B cell (primary cell): Measurements from ENCODE around the gene HADHB. TPM values are rescaled to one million over a fixed set of nuclear protein-coding genes. Genes with fewer than 3 reads are reported as not detected.
"Not testable (repeated sequence)": the region's sequence is repeated elsewhere in the genome, so short reads cannot be mapped to it uniquely, and the experiment has no call there.

Experiments used
- ATAC-seq: fragments of 200-7000 bp; cut with Tn5 transposase; one replicate; pipeline ENCODE4 v1.10.0; 2021; ENCODE audit warnings: low read depth, mild to moderate bottlenecking, moderate number of reproducible peaks, moderate library complexity
- CTCF ChIA-PET: fragments of 350-600 bp; sonication (Branson Sonifier 250); formaldehyde crosslinking; loops from one replicate; lab custom pipeline; 2021; ENCODE audit warnings: antibody characterized with exemption, inconsistent platforms; lab: Charles Lee
- POLR2A ChIA-PET: fragments of 350-600 bp; sonication (Branson Sonifier 250); formaldehyde crosslinking; loops from one replicate; lab custom pipeline; 2021; ENCODE audit warnings: antibody characterized with exemption; lab: Charles Lee
- DNase-seq: peaks from one replicate; pipeline ENCODE4 v3.0.0; 2013
- H2AFZ ChIP-seq: 2 replicates; pipeline ENCODE4 v1.6.1; 2012; ENCODE audit warnings: mild to moderate bottlenecking, low read depth, low read length; ENCODE audit not compliant: insufficient read depth, poor library complexity, severe bottlenecking
- H3K27ac ChIP-seq, 2 donors: 1 replicate in 1 of 2; 2 replicates in 1 of 2; pipeline ENCODE4 v1.5.1; 2012 to 2013; ENCODE audit warnings: low read length in 2 of 2, mild to moderate bottlenecking in 2 of 2, moderate library complexity in 1 of 2
- H3K27me3 ChIP-seq, 4 experiments: fragments of 200-600 bp in 1 of 4; sonication (generic) in 1 of 4; replicated peaks in 1 of 4; 1 replicate in 2 of 4; 2 replicates in 2 of 4; pipeline versions ENCODE4 v1.6.1 to v1.7.0; 2013 to 2016; ENCODE audit warnings: low read length in 3 of 4, mild to moderate bottlenecking in 2 of 4, mixed read lengths in 1 of 4, moderate library complexity in 1 of 4; ENCODE audit not compliant: insufficient read depth in 4 of 4, control insufficient read depth in 3 of 4; ENCODE audit errors: control extremely low read depth in 1 of 4
- H3K36me3 ChIP-seq, 2 experiments: replicated peaks in 1 of 2; 1 replicate in 1 of 2; 2 replicates in 1 of 2; pipeline versions ENCODE4 v1.6.1 to v1.7.1; 2013; ENCODE audit warnings: low read length in 1 of 2; ENCODE audit not compliant: insufficient read depth in 2 of 2, control insufficient read depth in 1 of 2; ENCODE audit errors: control extremely low read depth in 1 of 2, extremely low read depth in 1 of 2
- H3K4me1 ChIP-seq, 2 donors: fragments of 200-600 bp in 1 of 2; sonication (generic) in 1 of 2; 1 replicate in 1 of 2; 2 replicates in 1 of 2; pipeline versions ENCODE4 v1.5.1 to v1.6.1; 2013 to 2017; ENCODE audit warnings: low read length in 2 of 2; ENCODE audit not compliant: control insufficient read depth in 2 of 2, insufficient read depth in 2 of 2
- H3K4me2 ChIP-seq: replicated peaks from 2 replicates; pipeline ENCODE3; 2012; ENCODE audit warnings: mild to moderate bottlenecking, low read depth, low read length; ENCODE audit not compliant: poor library complexity, severe bottlenecking
- H3K4me3 ChIP-seq, 5 experiments: fragments of 200-600 bp in 1 of 5; sonication (generic) in 1 of 5; 1 replicate in 3 of 5; 2 replicates in 2 of 5; pipeline versions ENCODE4 v1.5.1 to v1.7.0; 2011 to 2016; ENCODE audit warnings: low read length in 4 of 5, mild to moderate bottlenecking in 4 of 5, low read depth in 2 of 5, control low read depth in 1 of 5, moderate library complexity in 1 of 5; ENCODE audit not compliant: insufficient read depth in 1 of 5; ENCODE audit errors: control extremely low read depth in 1 of 5, extremely low read depth in 1 of 5
- H3K79me2 ChIP-seq: fragments of 200-600 bp; sonication (generic); one replicate; pipeline ENCODE4 v1.6.0; 2016; ENCODE audit warnings: low read length; ENCODE audit not compliant: control insufficient read depth, insufficient read depth
- H3K9ac ChIP-seq: fragments of 200-600 bp; sonication (generic); 2 replicates; pipeline ENCODE4 v1.6.1; 2017; ENCODE audit warnings: mild to moderate bottlenecking, low read length, moderate library complexity
- H3K9me3 ChIP-seq, 3 donors: one replicate each; pipeline versions ENCODE4 v1.6.1 to v1.7.1; 2013; ENCODE audit warnings: low read length in 2 of 3; ENCODE audit not compliant: control insufficient read depth in 2 of 3, insufficient read depth in 1 of 3; ENCODE audit errors: control extremely low read depth in 1 of 3
- H4K20me1 ChIP-seq: 2 replicates; pipeline ENCODE4 v1.6.0; 2012; ENCODE audit warnings: mild to moderate bottlenecking, low read length; ENCODE audit not compliant: insufficient read depth, control insufficient read depth, poor library complexity, severe bottlenecking
- H3K27ac Mint-ChIP-seq: one replicate; pipeline ENCODE4 v1.8.0; 2021; ENCODE audit warnings: mixed read lengths
- H3K27me3 Mint-ChIP-seq: one replicate; pipeline ENCODE4 v1.8.0; 2021; ENCODE audit warnings: mixed read lengths
- H3K4me1 Mint-ChIP-seq: one replicate; pipeline ENCODE4 v1.8.0; 2021; ENCODE audit warnings: mixed read lengths
- H3K4me3 Mint-ChIP-seq: one replicate; pipeline ENCODE4 v1.8.0; 2021; ENCODE audit warnings: mixed read lengths
- H3K9me3 Mint-ChIP-seq: one replicate; pipeline ENCODE4 v1.8.0; 2022; ENCODE audit warnings: mixed read lengths; ENCODE audit not compliant: insufficient read depth
- EZH2 ChIP-seq: IDR thresholded peaks from 2 replicates; pipeline ENCODE4 v1.6.1; 2012; ENCODE audit warnings: borderline replicate concordance, low read depth, mild to moderate bottlenecking, moderate library complexity, low read length; ENCODE audit not compliant: insufficient read depth, poor library complexity, severe bottlenecking
- WGBS: methylation state at CpG from one replicate; pipeline ENCODE4 v1.1.5; 2013; ENCODE audit warnings: missing lambda C conversion rate; ENCODE audit not compliant: insufficient coverage; 5-methylcytosine and 5-hydroxymethylcytosine counted together
- intact Hi-C: fragments of 100-400 bp; cut with micrococcal nuclease; formaldehyde crosslinking; loops from one replicate; pipeline ENCODE4 v1.10.0; 2022
- polyA plus RNA-seq: library from polyadenylated mRNA; depleted of rRNA; stranded (reverse); fragments of >200 nt; gene quantifications from 2 replicates; pipeline ENCODE4 v1.2.3, GENCODE V29; 2012
- total RNA-seq, 2 donors: library from RNA; stranded (reverse); fragments of 120-200 nt in 1 of 2; gene quantifications; 1 replicate in 1 of 2; 2 replicates in 1 of 2; pipeline versions ENCODE4 v1.2.3 to v1.2.4, GENCODE V29; 2013 to 2022
- TF ChIP-seq, protein P1 (sequence below): fragments of 200-600 bp; IDR thresholded peaks from one replicate; pipeline ENCODE4 v1.8.0; 2022; ENCODE audit warnings: antibody characterized with exemption, mild to moderate bottlenecking

The HADHB gene
- total and polyA plus RNA-seq, 2 donors (not counting 1 experiment from before 2014, with no cell fraction given), result 40.6 to 64.2 TPM

DNA sequence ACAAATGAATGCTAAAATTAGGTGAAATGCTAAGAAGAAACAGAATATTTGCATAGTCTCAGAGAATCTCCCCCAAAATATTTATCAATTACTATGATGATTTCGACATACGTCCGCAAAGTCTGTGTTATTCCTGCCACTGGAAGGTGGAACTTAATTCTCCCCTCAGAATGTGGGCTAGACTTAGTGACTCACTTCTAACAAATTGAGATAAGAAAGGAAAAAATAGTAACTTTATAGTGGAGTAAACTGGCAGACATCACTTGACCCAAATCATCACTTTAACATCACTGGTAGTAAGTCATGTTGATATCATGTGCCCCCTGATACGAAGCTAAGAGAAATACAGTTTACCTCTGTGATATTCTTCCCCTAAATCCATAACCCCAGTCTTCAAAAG lies 23.5 kb downstream of the HADHB start:
- H3K36me3 ChIP-seq, result peaks cover 5 to 18% of the 10 kb centered on the region in 2 experiments
- ATAC-seq, result no peak
- H3K4me3 ChIP-seq, result no peak overlapping the region
- no peak for TF ChIP-seq EZH2
- TF ChIP-seq, protein P1, sequence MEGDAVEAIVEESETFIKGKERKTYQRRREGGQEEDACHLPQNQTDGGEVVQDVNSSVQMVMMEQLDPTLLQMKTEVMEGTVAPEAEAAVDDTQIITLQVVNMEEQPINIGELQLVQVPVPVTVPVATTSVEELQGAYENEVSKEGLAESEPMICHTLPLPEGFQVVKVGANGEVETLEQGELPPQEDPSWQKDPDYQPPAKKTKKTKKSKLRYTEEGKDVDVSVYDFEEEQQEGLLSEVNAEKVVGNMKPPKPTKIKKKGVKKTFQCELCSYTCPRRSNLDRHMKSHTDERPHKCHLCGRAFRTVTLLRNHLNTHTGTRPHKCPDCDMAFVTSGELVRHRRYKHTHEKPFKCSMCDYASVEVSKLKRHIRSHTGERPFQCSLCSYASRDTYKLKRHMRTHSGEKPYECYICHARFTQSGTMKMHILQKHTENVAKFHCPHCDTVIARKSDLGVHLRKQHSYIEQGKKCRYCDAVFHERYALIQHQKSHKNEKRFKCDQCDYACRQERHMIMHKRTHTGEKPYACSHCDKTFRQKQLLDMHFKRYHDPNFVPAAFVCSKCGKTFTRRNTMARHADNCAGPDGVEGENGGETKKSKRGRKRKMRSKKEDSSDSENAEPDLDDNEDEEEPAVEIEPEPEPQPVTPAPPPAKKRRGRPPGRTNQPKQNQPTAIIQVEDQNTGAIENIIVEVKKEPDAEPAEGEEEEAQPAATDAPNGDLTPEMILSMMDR, result no peak
- no peaks in the 10 kb centered on the region for H4K20me1 ChIP-seq
- no CpG with 5 or more reads among the region's 4 CpGs for WGBS
- DNase-seq, result no peak
- H3K79me2 ChIP-seq, result no peaks in the 10 kb centered on the region
- no peaks in the 10 kb centered on the region for H3K27me3 Mint-ChIP-seq
- peaks cover 19% of the 10 kb centered on the region for H3K4me1 Mint-ChIP-seq
- no peaks in the 10 kb centered on the region for H3K9me3 ChIP-seq
- POLR2A ChIA-PET, result interaction anchor here (0.6 kb wide), 1 partner anchor 23 kb away, joined by 3 read pairs; no protein-coding TSS in a partner anchor
- no peak overlapping the region for H2AFZ ChIP-seq
- no peaks in the 10 kb centered on the region for H3K27me3 ChIP-seq
- CTCF ChIA-PET, result no interaction called here
- no peak overlapping the region for H3K27ac Mint-ChIP-seq
- no peak overlapping the region for H3K4me2 ChIP-seq
- peaks cover 0 to 11% of the 10 kb centered on the region in 2 donors for H3K4me1 ChIP-seq
- no peak overlapping the region for H3K27ac ChIP-seq
- intact Hi-C loops, result no loop called here
- H3K9me3 Mint-ChIP-seq, result no peaks in the 10 kb centered on the region
- no peak overlapping the region for H3K9ac ChIP-seq
- no peak overlapping the region for H3K4me3 Mint-ChIP-seq

DNA sequence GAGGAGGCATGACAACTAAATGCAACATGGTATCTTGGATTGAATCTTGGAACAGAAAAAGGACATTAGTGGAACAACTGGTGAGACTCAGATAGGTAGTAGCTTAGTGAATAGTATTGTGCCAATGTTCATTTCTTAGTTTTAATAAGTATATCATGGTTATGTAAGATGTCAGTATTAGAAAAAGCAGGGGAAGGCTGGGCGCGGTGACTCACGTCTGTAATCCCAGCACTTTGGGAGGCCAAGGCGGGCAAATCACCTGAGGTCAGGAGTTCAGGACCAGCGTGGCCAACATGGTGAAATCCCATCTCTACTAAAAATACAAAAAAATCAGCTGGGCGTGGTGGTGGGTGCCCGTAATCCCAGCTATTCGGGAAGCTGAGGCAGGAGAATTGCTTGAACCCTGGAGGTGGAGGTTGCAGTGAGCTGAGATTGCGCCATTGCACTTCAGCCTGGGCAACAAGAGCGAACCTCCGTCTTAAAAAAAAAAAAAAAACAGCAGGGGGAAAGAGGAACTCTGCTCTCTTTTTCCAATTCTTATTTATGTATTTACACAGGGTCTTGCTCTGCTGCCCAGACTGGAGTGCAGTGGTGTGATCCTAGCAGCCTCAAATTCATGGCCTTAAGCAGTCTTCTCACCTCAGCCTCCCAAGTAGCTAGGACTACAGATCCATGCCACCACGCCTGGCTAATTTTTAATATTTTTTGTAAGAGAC lies 24.1 kb downstream of the HADHB start:
- H3K9ac ChIP-seq, intact Hi-C loops: not testable (repeated sequence)

More for the DNA sequence above, 24.1 kb downstream of the HADHB start:
- POLR2A ChIA-PET, result interaction anchor here (0.6 kb wide), 1 partner anchor 23 kb away, joined by 3 read pairs; no protein-coding TSS in a partner anchor
- not testable (repeated sequence) for H2AFZ ChIP-seq, H3K9me3 Mint-ChIP-seq, H3K4me3 Mint-ChIP-seq, H3K9me3 ChIP-seq, H3K27ac ChIP-seq, H3K4me3 ChIP-seq, H3K27me3 Mint-ChIP-seq, H3K79me2 ChIP-seq, H3K4me2 ChIP-seq, H4K20me1 ChIP-seq, H3K27me3 ChIP-seq, DNase-seq, ATAC-seq, H3K27ac Mint-ChIP-seq
- H3K4me1 Mint-ChIP-seq, result peaks cover 19% of the 10 kb centered on the region
- peaks cover 0 to 11% of the 10 kb centered on the region in 2 donors for H3K4me1 ChIP-seq
- CTCF ChIA-PET, result interaction anchor here (0.7 kb wide), 2 partner anchors 674 to 703 kb away, joined by 3 to 6 read pairs; no protein-coding TSS in a partner anchor
- peaks cover 3 to 15% of the 10 kb centered on the region in 2 experiments for H3K36me3 ChIP-seq
- 100% methylated on average over 4 of the region's 12 CpGs for WGBS
